SK-N-MC (cell line): ENCODE data around the gene CAMK2B.

Experiments used
- EZH2 ChIP-seq: fragments of 200-600 bp; sonication (generic); IDR thresholded peaks from one replicate; pipeline ENCODE4 v1.6.1; 2017; ENCODE audit warnings: antibody characterized with exemption
- FOXP2 ChIP-seq: optimal IDR thresholded peaks from 2 replicates; pipeline ENCODE3; 2011; ENCODE audit warnings: mild to moderate bottlenecking, moderate library complexity; ENCODE audit not compliant: insufficient read depth; ENCODE audit errors: extremely low read length, control extremely low read depth
- POLR2AphosphoS5 ChIP-seq: IDR thresholded peaks from 2 replicates; pipeline ENCODE4 v1.6.1; 2012; ENCODE audit warnings: mild to moderate bottlenecking, low read depth, low read length, borderline replicate concordance

GRCh38 chr7:44225566-44226395 lies 99.6 kb downstream of the CAMK2B start:
- TF ChIP-seq POLR2AphosphoS5 (no peak), EZH2 (no peak), FOXP2 (no peak)
